Activated naive CD4-positive, alpha-beta T cell treated with Interleukin-2 at 50 U/mL for 16 hours (primary cell): Measurements from ENCODE around the gene C12orf75.
"Not testable (repeated sequence)": the region's sequence is repeated elsewhere in the genome, so short reads cannot be mapped to it uniquely, and the experiment has no call there.

Source experiments
- DNase-seq: peaks from one replicate; pipeline ENCODE4 v3.0.0-alpha.2; 2020

The C12orf75 gene

DNA sequence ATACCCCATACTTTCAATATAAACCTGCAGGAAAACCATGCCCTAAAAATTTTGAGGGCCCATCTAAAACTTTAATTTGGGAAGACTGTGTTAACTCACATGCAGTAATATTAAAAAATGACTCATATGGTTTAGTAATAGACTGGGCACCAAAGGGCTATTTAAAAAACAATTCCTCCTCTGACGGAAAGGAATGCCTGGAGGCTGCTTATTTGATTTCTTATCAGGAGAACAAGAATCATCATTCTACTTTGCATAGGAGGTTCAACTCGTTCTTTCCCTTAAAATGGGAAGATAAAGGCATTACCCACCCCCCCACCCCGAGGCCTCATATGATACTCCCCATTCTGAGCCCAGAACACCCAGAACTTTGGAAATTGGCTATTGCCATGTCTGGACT lies 18.6 kb upstream of the C12orf75 start:
- DNase-seq: not testable (repeated sequence)

DNA sequence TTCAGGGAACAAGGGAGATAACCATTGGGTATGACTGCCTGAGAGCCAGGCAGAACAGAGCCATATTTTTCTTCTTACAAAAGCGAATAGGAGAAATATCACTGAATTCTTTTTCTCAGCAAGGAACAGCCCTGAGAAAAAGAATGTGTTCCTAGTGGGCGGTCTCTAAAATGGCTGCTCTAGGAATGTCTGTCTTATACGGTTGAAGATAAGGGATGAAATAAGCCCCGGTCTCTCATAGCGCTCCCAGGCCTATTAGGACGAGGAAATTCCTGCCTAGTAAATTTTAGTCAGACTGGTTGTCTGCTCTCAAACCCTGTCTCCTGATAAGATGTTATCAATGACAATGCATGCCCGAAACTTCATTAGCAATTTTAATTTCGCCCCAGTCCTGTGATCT lies 16.7 kb upstream of the C12orf75 start:
- DNase-seq: not testable (repeated sequence)

DNA sequence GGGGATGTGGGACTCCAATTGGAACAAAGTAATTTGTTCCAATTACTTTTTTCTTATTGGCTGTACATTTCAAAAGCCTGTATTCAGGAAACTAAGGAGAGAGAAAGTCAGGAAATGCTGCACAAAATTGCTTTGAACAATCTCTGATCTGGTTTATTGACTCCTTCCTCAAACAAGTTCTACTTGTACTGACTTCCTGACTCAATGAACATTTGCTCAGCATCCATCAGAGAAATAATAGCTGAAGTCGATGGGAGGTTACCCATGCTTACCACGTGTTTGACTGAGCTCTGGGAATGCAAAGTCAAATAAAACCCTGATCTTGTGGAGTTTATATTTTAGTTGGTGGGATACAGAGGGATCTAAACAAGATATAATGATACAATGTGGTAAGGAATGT lies 15.4 kb upstream of the C12orf75 start:
- no peak for DNase-seq

DNA sequence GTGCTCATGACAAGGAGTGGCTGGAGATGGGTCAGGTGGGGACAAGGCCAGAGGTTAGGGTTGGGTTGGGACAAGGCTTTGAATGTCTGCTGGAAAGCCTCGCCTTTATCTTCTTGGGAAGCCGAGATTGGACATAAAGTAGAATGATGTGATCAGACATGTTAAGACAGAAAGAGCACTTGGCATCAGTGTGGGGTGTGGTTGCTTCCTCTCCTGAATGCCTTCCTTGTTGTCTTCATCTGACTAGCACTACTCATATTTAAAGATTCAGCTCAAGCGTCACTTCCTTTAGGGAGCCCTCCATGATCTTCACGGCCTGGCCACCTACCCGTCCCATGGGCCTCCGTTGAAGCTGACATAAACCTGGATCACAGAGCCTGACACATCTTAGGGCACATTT lies 14.8 kb upstream of the C12orf75 start:
- DNase-seq: no peak

DNA sequence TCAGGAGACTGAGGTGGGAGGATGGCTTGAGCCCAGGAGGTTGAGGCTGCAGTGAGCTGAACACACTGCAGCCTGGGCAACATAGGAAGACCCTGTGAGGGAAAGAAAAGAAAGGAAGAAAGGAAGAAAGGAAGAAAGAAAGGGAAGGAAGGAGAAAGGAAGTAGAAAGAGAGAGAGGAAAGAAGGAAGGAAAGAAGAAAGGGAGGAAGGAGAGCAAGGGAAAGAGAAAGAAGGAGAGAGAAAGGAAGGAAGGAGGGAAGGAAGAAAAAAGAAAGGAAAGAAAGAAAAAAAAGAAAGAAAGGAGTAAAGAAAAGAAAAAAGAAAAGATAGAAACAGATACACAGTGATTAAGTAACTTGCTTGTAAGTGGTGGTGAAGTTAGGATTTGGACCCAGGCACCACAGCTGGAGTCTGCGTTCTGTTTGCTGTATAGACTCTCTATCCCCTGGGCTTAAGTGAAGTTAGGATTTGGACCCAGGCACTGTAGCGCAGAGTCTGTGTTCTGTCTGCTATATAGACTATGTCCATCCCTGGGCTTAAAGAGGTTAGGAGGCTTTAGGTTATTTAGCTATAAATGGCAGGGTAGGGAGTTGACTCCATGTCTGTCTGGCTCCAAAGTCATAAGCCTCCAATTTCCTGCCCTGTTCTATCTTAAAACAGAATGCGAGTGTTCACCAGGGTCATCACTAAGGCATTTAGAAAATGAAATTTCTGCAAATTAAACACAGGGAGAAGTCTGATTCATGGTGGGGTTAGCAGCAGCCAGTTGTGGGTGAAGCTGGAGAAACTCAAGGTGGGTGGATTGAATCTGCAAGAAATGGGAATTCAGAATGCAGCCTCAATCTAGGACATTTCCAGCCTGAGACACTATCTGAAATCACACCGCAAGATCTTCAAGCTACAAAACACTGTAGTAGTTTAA lies 13.3 kb upstream of the C12orf75 start:
- DNase-seq: no peak

DNA sequence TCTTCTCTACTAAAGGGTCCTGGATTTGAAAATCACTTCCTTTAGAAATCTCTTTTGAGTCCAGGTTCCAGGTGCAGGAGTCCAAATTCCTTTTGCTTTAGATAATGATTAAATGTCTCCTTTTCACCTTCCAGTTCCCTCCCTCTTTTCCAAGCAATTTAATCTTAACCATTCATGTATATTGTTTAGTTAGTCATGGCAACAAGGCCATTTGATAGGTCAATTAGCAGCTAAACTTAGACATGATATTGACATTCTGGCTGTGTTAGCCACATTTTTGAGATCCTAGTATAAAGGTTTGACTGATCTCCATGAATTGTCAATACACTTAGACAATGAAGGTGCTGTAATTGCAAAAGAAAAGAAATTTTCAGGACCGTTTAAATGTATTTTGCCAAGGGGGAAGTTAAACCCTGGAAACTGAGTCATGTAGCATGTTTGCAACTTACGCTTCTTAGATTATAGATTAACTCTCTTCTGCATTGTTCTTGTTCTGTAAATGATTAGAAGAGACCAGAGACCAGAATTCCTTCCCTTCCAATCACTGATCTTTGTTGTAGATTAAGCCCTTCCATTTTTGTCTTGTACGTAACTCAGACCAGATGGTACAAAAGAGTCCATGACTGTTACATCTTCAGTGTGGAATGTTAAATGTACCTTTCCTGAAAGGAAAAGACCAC lies 12.4 kb upstream of the C12orf75 start:
- no peak for DNase-seq

DNA sequence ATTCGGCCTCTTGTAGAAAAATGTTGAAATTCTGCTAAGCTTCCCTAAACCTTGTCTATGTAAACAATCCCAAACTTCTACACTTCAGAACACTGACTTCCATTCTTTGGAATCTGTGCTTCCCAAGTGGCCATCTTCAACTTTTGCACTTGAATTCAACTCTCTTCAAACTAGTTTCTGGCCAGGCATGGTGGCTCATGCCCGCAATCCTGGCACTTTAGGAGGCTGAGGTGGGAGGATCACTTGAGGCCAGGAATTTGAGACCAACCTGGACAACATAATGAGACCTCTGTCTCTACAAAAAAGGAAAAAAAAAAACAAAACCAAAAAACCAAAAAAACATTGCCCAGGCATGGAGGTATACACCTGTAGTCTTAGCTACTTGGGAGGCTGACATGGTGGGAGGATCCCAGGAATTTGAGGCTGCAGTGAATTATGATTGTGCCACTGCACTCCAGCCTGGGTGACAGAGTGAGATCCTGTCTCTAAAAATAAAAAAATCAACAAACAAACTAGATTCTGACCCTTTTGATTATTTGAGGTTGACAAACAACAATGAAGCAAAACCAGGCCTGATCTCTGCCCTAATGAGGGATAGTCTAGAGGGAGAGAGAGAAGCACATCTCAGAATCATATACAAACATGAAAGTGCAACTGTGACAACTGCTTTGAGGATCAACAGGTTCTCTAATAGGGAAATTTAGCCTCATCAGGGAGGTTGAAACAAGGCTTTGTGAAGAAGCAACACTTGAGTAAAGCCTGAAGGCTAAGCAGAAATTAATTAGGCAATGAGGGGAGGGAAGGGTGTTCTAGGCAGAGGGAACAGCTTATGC lies 11.6 kb upstream of the C12orf75 start:
- DNase-seq: no peak

DNA sequence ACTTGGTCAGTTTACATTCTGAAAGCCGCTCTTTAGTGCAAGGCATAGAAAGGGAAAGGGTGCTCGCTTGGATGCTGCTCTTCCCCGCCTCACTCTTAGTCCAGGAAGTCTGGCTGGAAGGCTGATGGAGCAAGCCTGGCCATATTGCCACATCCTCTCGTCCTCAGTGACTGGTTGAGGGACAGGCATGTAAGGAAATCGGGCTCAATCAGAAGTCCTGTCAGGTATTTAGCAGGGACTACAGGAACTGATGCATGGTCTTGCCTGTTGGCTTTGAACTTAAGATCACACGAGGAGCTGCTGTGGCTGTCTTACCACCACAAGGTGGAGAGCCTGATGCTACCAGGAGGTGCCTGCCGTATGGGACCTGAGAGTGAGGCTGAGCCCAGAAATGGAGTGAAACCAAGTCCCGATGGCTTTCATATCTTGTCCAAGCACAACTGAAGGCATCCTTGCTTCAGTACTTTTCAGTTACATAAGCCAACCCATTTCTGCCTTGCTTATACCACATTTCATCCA lies 10.7 kb upstream of the C12orf75 start:
- DNase-seq: no peak

DNA sequence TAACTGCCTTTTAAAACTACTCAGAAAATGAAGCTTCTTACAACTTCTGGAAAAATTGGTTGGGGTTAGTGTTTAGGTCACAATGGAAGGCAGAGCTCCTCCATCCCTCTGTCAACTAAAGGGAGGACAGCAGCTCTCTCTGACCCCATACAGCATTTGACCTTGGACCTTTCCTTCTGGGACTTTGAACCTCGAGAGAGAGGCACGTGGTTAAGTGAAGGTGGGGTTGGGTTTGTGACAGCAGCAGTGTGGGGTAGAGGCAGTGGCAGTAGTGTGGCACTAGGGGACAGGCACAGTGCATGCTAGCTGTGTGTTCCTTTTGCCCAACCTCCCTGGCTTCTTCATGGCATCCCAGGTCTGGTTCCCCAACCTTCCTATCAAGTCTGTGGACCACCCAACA lies 9.4 kb upstream of the C12orf75 start:
- DNase-seq: no peak

DNA sequence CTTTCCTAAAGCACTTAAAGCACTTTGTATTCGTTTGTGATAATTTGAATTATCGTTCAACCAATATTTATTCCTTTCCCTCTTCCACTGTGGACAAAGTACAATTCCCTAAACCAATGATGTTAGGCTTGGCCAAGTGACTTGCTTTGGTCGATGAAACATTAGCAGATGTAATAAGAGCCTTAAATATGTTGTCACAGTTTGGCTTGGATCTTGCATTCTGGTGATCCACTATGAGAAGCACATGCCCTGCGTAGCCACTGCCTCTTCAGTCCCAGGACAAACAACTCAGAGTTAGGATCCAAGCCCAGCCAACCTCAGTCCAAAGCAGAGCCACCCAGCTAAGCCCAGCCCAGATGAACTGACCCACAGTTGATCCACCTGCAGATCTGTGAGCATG lies 8.4 kb upstream of the C12orf75 start:
- DNase-seq: no peak

DNA sequence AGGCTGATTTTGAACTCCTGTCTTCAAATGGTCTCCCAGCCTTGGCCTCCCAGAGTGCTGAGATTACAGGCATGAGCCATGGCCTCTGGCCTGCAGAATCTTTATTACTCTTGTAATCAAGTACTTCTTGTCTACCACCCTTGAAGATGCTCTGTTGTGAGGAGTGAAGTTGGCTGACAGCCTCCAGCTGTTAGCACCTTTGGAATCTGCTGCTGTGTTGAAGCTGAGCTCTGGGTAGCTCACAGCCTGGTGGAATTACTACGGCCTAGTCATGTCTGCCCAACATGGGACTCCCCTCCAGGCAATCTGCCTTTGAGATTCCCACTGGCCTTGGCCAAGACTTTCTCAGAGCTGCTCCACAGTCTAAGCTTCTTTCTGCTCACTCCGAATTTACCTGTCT lies 5.8 kb upstream of the C12orf75 start:
- no peak for DNase-seq

DNA sequence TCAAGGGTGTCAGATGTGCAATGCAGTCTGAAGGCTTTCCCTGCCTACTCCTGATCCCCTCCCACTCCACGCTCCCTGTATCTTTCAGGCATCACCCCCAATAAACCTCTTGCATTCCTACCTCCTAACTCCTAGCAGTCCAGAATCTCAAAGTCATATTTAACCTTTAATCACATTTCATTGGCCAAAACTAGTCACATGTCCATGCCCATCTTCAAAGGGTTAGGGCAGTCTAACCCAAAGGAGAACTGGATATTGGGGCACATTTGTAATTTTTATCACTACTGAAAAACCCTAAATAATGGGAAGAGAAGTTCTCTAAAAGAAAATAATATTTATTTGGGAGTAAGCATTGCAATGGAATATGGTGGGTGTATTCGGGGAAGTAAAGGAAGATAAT lies 5.4 kb upstream of the C12orf75 start:
- no peak for DNase-seq

DNA sequence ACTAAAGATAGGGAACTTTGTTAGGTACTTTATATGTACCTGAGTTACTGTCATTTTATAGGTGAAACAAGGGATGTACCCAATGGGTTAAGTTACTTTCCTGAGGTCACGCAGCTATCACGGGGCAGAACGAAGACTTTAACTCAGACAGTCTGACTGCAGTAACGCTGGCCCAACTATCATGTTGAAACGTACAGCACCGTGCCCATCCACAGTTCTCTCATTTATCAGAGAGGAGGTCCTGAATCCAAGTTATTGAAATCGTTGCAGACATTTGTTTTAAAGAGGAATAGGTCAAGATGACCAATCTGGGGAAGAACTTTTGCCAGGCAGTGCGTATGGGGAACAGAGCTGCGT lies 587 bp upstream of the C12orf75 start:
- DNase-seq: no peak

DNA sequence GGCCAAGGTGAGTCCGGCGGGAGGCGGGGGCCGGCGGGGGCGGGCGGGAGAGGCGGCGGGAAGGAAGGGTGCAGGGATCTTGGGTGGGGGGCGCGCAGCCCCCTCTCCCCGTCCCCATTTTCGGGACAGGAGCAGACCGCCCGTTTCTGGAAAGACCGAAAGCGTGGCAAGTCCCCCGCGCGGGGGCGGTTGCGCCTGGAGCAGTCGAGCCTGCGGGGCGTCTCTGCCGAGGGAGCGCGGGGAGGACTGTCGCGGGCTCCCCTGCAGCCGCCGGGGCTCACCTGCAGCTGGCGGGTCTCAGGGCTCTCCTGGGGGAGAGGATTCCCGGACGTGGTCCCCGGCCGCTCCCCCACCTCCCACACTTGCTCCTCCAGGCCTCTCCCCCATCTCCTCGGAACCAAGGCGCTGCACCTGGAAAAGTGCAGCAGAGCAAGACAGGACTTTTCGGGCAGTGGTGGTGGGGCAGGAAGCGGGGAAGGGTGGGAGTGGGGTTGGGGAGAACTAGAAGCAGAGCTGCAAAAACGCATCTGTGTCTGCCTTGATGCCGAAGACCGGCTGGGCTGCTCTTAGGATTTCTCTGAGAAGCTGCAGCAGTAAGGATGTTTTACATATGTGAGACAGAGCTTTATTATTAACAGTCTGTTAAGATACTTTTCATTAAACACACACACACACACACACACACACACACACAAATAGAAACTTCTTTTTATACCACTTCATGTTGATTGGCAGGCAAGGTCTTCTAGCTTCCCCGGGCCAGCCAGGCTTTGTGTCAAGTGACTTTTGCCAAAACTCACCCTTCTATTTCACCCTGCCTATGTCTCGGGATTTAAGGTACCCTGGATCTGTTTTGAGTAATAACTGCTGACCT lies 677 bp downstream of the C12orf75 start:
- no peak for DNase-seq

DNA sequence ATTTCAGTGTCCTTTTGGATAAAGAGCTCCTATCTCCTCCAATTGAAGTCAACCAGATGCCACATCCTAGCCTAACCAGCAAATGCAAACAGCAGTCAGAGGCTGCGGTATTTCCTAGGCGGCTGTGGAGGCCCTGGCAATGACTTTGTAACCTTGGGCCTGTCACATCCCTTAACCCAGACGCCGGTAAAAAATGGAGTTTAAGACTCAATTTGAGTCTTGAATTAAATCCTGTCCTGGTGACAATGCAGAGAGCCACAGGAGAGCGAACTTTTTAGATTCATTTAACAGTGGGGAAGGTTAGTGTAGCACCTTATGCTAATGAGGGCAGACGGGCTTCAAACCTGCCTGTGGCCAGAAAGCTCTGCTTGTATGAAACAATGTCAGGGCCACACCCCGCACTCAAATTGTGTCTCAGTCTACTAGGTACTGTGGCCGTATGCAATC lies 1.3 kb downstream of the C12orf75 start:
- DNase-seq: peak; percentile 24

DNA sequence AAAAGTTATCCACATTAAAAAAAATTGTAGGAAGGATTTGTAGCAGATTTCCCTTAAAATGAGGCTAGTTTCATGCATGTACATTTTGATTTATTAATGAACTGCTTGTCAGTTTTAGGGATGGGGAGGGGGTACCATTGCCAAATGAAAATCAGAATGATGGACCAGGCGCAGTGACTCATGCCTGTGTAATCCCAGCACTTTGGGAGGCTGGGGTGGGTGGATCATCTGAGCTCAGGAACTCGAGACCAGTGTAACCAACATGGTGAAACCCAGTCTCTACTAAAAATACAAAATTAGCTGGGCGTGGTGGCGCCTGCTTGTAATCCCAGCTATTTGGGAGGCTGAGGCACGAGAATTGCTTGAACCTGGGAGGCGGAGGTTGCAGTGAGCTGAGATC lies 1.8 kb downstream of the C12orf75 start:
- not testable (repeated sequence) for DNase-seq

DNA sequence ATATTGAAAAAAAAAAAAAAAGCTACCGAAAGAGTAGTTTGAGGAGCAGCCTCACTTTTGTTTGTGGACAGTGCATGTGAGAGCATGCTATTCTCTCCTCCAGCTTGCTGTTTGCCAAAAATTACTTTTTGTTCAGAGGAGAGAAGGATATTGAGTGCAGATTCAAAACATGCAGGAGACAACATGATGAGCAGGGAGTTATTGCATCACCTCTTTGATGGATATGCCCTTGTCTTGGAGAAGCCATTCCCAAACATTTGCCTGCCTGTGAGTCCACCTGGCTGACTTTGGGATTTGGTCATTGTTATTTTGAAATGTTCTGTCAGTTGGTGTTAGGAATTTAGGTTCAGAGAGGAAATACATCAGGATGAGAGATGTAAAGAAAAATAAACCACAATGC lies 2.4 kb downstream of the C12orf75 start:
- DNase-seq: no peak

DNA sequence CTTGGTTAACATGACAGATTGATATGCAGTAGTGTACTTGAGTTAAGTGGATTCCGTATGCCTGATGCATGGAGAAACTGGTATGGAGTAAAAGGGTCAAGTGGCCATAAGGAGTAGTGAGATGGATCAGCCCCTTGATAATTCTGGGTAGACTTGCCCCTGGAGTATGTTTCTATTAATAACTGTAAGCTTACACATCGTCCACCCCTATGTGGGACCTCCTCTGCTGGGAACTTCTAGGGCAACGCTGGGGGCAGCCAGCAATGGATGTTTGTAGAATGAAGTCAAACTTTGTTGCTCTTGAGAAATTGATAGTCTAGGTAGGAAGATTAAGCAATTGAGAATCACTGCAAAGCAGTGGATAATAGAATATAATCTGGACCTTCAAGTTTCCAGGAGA lies 3.5 kb downstream of the C12orf75 start:
- DNase-seq: no peak

DNA sequence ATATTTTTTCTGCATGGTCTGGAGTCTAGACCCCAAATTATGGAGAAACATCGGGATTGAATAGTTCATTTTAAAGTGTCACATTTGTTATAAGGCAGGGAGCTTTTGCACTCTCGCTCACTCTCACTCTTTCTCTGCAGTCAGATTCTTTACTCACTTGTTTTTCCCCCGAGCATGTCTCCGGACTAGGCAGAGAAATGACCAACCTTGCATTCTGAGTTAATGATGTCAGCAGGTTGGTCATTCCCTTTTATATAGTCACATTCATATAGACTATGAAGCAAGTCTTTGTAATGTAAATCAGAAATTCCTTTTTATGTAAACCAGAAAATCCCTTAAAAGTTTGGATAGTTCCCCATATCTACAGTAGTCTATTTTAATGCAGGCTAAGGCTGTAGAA lies 4.1 kb downstream of the C12orf75 start:
- no peak for DNase-seq

DNA sequence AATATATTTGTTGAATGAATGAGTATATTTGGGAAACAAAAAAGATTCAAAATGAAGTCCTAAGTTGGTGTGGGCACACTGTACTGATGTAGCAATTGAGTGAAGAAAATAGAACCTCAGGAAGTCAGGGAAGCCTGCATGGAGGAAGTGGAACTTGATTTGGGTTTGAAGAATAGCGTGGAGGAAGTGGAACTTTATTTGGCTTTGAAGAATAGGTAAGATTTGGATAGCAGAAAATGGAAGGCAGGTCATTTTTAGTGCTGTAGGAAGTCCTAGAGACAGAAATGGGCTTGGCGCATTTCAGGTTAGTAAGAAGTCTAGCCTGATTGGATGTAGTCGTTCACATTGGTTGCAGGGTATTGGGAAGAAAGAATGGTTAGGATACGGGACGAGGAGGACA lies 5.4 kb downstream of the C12orf75 start:
- no peak for DNase-seq

DNA sequence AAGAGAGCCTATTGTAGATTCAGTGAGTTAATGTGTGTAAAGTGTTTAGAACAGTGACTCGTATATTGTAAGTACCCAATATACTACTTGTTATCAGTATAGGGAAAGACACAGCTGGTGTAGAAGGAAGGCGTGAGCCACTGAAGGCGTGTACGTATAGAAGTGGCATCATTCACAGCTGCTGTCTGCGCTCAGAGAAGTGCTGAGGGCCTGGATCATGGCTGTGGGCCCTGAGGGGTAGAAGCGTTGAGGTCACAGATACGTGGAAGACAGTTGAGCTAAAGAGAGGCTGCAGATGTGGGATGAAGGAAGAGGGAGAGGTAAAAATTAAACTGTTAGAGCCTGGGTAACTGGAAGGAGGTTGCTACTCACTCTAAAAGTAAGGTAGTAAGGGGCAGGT lies 5.9 kb downstream of the C12orf75 start:
- no peak for DNase-seq

DNA sequence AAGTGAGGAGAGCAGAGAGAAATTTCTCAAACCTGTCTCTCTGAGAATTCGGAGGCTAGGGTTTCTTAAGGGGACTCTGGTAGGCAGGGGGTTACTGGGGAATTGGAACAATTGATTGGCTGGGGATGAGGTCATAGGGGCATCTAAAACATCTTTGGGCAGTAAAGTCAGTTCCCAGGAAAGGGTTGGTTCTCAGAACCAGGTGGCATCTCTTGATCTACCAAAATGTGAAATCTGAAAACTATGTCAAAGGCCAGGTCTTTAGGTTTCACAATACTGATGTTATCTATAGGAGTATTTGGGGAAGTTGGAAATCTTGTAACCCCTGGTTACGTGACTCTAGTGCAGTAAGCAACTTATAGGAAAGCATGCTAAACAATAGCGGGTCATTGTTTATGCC lies 6.9 kb downstream of the C12orf75 start:
- DNase-seq: no peak
